HCT116 (cell line): ENCODE measurements around the gene ABCC1. TPM values are rescaled to one million over a fixed set of nuclear protein-coding genes. Genes with fewer than 3 reads are reported as not detected.
A peak's percentile ranks its signal among the peaks of the same experiment; 100 is the strongest.

Experiments
- ATAC-seq: fragments of 200-7000 bp; cut with Tn5 transposase; 2 replicates; pipeline ENCODE4 v1.9.1; 2020; ENCODE audit warnings: mild to moderate bottlenecking, moderate library complexity
- BruUV-seq: library from RNA; stranded (reverse); fragments of 400-500 nt; replicated peaks from 2 replicates; lab custom pipeline; 2021; lab: Mats Ljungman, UMichigan
- CTCF ChIA-PET: fragments of 300-600 bp; sonication (Branson Sonifier 250); formaldehyde crosslinking; loops from one replicate; lab custom pipeline; 2021; ENCODE audit warnings: antibody characterized with exemption; lab: Charles Lee
- POLR2A ChIA-PET: fragments of 300-600, 350-600 bp; sonication (Branson Sonifier 250); formaldehyde crosslinking; loops from one replicate; lab custom pipeline; 2021; ENCODE audit warnings: antibody characterized with exemption; lab: Charles Lee
- RAD21 ChIA-PET, 2 experiments: fragments of 300-600 bp; sonication (Branson Sonifier 250); formaldehyde crosslinking; loops; one replicate each; lab custom pipeline; 2023; ENCODE audit warnings: low total read pairs in 2 of 2; ENCODE audit not compliant: uncharacterized antibody in 2 of 2, unreplicated experiment in 2 of 2, low non-redundant PET in 1 of 2; lab: Charles Lee
- DNase-seq: peaks from one replicate; pipeline ENCODE4 v3.0.0-alpha.2; 2010; ENCODE audit warnings: low read depth, low spot score
- H2AFZ ChIP-seq: fragments of 200-600 bp; shearing (Covaris generic), sonication (generic); 2 replicates; pipeline ENCODE4 v1.6.1; 2017; ENCODE audit warnings: low read depth, mixed run types, mixed read lengths, antibody characterized with exemption, low read length; ENCODE audit not compliant: poor library complexity, severe bottlenecking
- H3K27ac ChIP-seq: 2 replicates; pipeline ENCODE4 v1.5.1; 2012; ENCODE audit warnings: low read depth, low read length
- H3K27me3 ChIP-seq: fragments of 200-600 bp; sonication (generic); 2 replicates; pipeline ENCODE4 v1.6.1; 2016; ENCODE audit warnings: mixed run types, low read length, mixed read lengths; ENCODE audit not compliant: insufficient read depth
- H3K36me3 ChIP-seq, 2 experiments: fragments of 200-500 bp in 1 of 2; fragments of 200-600 bp in 1 of 2; sonication (Bioruptor generic) in 1 of 2; sonication (generic) in 1 of 2; 2 replicates each; pipeline versions ENCODE4 v1.5.1 to v1.6.1; 2014 to 2016; ENCODE audit warnings: low read length in 2 of 2, inconsistent platforms in 1 of 2, mixed read lengths in 1 of 2, mixed run types in 1 of 2; ENCODE audit not compliant: insufficient read depth in 2 of 2, control insufficient read depth in 1 of 2
- H3K4me1 ChIP-seq, 2 experiments: fragments of 200-600 bp in 1 of 2; sonication (generic) in 1 of 2; 2 replicates each; pipeline versions ENCODE4 v1.5.1 to v1.6.1; 2012 to 2017; ENCODE audit warnings: low read length in 2 of 2, inconsistent platforms in 1 of 2, mild to moderate bottlenecking in 1 of 2, mixed read lengths in 1 of 2, mixed run types in 1 of 2, moderate library complexity in 1 of 2; ENCODE audit not compliant: insufficient read depth in 2 of 2, control insufficient read depth in 1 of 2
- H3K4me2 ChIP-seq: fragments of 200-600 bp; sonication (generic); 2 replicates; pipeline ENCODE4 v1.6.1; 2017; ENCODE audit warnings: mixed run types, low read length, mixed read lengths
- H3K4me3 ChIP-seq, 2 experiments: fragments of 200-600 bp in 1 of 2; sonication (generic) in 1 of 2; replicated peaks in 1 of 2; 2 replicates each; pipeline ENCODE4 v1.5.1; 2011 to 2016; ENCODE audit warnings: low read length in 2 of 2, control low read depth in 1 of 2, low read depth in 1 of 2, mild to moderate bottlenecking in 1 of 2, mixed read lengths in 1 of 2, mixed run types in 1 of 2
- H3K79me2 ChIP-seq: fragments of 200-600 bp; sonication (generic); 2 replicates; pipeline ENCODE4 v1.6.1; 2017; ENCODE audit warnings: mild to moderate bottlenecking, mixed run types, low read length, moderate library complexity, mixed read lengths; ENCODE audit not compliant: insufficient read depth
- H3K9ac ChIP-seq: fragments of 200-600 bp; sonication (generic); 2 replicates; pipeline ENCODE4 v1.6.1; 2016; ENCODE audit warnings: low read length, mixed read lengths
- H3K9me2 ChIP-seq: fragments of 200-600 bp; sonication (generic), shearing (Covaris generic); 2 replicates; pipeline ENCODE4 v1.6.1; 2017; ENCODE audit warnings: mixed run types, mild to moderate bottlenecking, moderate library complexity; ENCODE audit not compliant: insufficient read depth
- H3K9me3 ChIP-seq, 2 experiments: fragments of 200-500 bp in 1 of 2; fragments of 200-600 bp in 1 of 2; sonication (Bioruptor generic) in 1 of 2; sonication (generic) in 1 of 2; 2 replicates each; pipeline ENCODE4 v1.6.1; 2014 to 2017; ENCODE audit warnings: low read length in 2 of 2, mixed read lengths in 2 of 2, inconsistent platforms in 1 of 2, low read depth in 1 of 2, mild to moderate bottlenecking in 1 of 2, mixed run types in 1 of 2, moderate library complexity in 1 of 2; ENCODE audit not compliant: control insufficient read depth in 1 of 2, insufficient read depth in 1 of 2
- H4K20me1 ChIP-seq: fragments of 200-600 bp; sonication (generic), shearing (Covaris generic); 2 replicates; pipeline ENCODE4 v1.6.1; 2017; ENCODE audit warnings: mixed run types, mild to moderate bottlenecking, moderate library complexity; ENCODE audit not compliant: insufficient read depth
- CBX3 ChIP-seq: IDR thresholded peaks from 2 replicates; pipeline ENCODE4 v1.6.1; 2012; ENCODE audit warnings: low read depth
- ELF1 ChIP-seq: IDR thresholded peaks from 2 replicates; pipeline ENCODE4 v1.6.1; 2012; ENCODE audit warnings: low read depth, borderline replicate concordance
- EZH2 ChIP-seq: fragments of 200-600 bp; sonication (generic); IDR thresholded peaks from 2 replicates; pipeline ENCODE4 v1.6.1; 2017; ENCODE audit warnings: antibody characterized with exemption, mixed run types
- POLR2A ChIP-seq: IDR thresholded peaks from 2 replicates; pipeline ENCODE4 v1.7.0; 2011; ENCODE audit warnings: borderline replicate concordance; ENCODE audit not compliant: insufficient read depth, insufficient read length; ENCODE audit errors: extremely low read depth
- YY1 ChIP-seq: IDR thresholded peaks from 2 replicates; pipeline ENCODE4 v1.6.1; 2011; ENCODE audit warnings: low read length, low read depth, moderate library complexity, mild to moderate bottlenecking; ENCODE audit not compliant: insufficient replicate concordance; ENCODE audit errors: extremely low read depth
- ZNF274 ChIP-seq: fragments of 200-500 bp; sonication (Bioruptor generic); IDR thresholded peaks from 2 replicates; pipeline ENCODE4 v1.6.1; 2014; ENCODE audit warnings: mild to moderate bottlenecking, low read depth, low read length, inconsistent platforms
- intact Hi-C: fragments of 100-400 bp; cut with micrococcal nuclease; formaldehyde crosslinking; loops from 2 replicates; pipeline ENCODE4 v1.10.0; 2022
- total RNA-seq: library from RNA; stranded (reverse); gene quantifications from one replicate; pipeline ENCODE4 v1.2.1, GENCODE V29; 2021; ENCODE audit not compliant: unreplicated experiment
- TF ChIP-seq, protein P1 (sequence below): IDR thresholded peaks from 2 replicates; pipeline ENCODE4 v1.6.1; 2012
- TF ChIP-seq, protein P2 (sequence below): IDR thresholded peaks from 2 replicates; pipeline ENCODE4 v1.6.1; 2012; ENCODE audit warnings: low read depth
- TF ChIP-seq, protein P3 (sequence below), 3 experiments: fragments of 200-600 bp in 1 of 3; sonication (generic) in 1 of 3; IDR thresholded peaks in 2 of 3; conservative IDR thresholded peaks in 1 of 3; 2 replicates each; pipeline ENCODE4 v1.5.1; 2012 to 2017; ENCODE audit warnings: low read depth in 2 of 3, low read length in 2 of 3, antibody characterized with exemption in 1 of 3, borderline replicate concordance in 1 of 3, control low read depth in 1 of 3, mild to moderate bottlenecking in 1 of 3, mixed read lengths in 1 of 3, mixed run types in 1 of 3, moderate library complexity in 1 of 3; ENCODE audit not compliant: insufficient read depth in 1 of 3
- TF ChIP-seq, protein P4 (sequence below): IDR thresholded peaks from 2 replicates; pipeline ENCODE4 v1.6.1; 2011; ENCODE audit warnings: mild to moderate bottlenecking, low read length, moderate library complexity; ENCODE audit not compliant: insufficient replicate concordance; ENCODE audit errors: extremely low read depth

Gene ABCC1
- total RNA-seq, 1 experiment from 2014 or later, result 61.9 TPM

DNA sequence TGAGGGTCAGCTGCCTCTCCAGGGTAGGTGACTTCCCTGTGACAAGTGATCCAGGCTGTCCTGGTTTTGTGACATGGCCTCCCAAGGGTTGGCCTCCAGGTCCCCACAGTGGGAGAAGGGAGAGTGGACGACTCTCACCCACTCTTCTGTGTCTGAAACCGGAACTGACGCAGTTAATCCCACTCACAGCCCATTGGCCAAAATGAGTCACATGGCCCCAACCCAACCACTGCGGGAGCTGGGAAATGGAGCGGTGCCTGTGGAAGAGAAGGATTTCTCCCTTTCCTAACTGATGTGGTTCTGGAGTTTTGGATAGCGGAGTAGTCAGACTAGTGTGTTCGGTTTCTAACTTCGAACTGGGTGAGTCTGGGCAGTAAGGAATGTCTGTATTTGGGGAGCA is 194.5 kb downstream of the ABCC1 start:
- ChIA-PET RAD21 (interaction anchor here (0.6 kb wide), 2 partner anchors 177 to 388 kb away, joined by 4 to 5 read pairs; no protein-coding TSS in a partner anchor), POLR2A (interaction anchor here (0.6 kb wide), 1 partner anchor 10 kb away, joined by 4 read pairs; no protein-coding TSS in a partner anchor), CTCF (interaction anchor here (0.6 to 1.3 kb wide), 2 partner anchors 13 to 120 kb away, joined by 3 to 4 read pairs; no protein-coding TSS in a partner anchor)
- H3K36me3 ChIP-seq, result peaks cover 18 to 32% of the 10 kb centered on the region in 2 experiments
- ATAC-seq (peak; percentile 36; the same call in 1 of the 2 replicates), DNase-seq (no peak)
- no peaks in the 10 kb centered on the region for H4K20me1 ChIP-seq
- H3K27ac ChIP-seq, result no peak overlapping the region
- H3K79me2 ChIP-seq, result no peaks in the 10 kb centered on the region; the same call in 1 of the 2 replicates
- H3K4me2 ChIP-seq, result no peak overlapping the region
- H2AFZ ChIP-seq, result no peak overlapping the region
- intact Hi-C loops, result no loop called here
- TF ChIP-seq ELF1 (no peak), YY1 (no peak), CBX3 (no peak)
- H3K27me3 ChIP-seq, result no peaks in the 10 kb centered on the region
- no peak overlapping the region for H3K4me3 ChIP-seq
- H3K9me3 ChIP-seq, result no peaks in the 10 kb centered on the region
- no peak overlapping the region for H3K9ac ChIP-seq
- no TSS peak for BruUV-seq
- H3K9me2 ChIP-seq, result no peaks in the 10 kb centered on the region
- peaks cover 0 to 8% of the 10 kb centered on the region in 2 experiments; a peak in 1 of 4 replicates for H3K4me1 ChIP-seq

DNA sequence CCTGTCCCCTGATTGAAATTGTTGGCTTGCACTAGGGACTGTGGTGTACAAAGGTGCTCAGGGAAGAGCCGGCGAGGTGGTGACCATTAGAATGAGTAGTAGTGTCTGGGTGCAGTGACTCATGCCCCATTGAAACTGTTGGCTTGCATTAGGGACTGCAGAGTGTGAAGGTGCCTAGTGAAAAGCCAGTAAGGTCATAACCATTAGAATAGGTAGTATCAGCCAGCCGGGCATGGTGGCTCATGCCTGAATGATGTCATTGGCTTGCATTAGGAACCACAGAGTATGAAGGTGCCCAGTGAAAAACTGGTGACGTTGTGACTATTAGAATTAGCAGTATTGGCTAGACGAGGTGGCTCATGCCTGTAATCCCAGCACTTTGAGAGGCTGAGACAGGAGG is 195.0 kb downstream of the ABCC1 start:
- BruUV-seq, result no TSS peak
- no peak for TF ChIP-seq CBX3
- TF ChIP-seq, protein P1, sequence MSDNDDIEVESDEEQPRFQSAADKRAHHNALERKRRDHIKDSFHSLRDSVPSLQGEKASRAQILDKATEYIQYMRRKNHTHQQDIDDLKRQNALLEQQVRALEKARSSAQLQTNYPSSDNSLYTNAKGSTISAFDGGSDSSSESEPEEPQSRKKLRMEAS, result no peak
- TF ChIP-seq, protein P2, sequence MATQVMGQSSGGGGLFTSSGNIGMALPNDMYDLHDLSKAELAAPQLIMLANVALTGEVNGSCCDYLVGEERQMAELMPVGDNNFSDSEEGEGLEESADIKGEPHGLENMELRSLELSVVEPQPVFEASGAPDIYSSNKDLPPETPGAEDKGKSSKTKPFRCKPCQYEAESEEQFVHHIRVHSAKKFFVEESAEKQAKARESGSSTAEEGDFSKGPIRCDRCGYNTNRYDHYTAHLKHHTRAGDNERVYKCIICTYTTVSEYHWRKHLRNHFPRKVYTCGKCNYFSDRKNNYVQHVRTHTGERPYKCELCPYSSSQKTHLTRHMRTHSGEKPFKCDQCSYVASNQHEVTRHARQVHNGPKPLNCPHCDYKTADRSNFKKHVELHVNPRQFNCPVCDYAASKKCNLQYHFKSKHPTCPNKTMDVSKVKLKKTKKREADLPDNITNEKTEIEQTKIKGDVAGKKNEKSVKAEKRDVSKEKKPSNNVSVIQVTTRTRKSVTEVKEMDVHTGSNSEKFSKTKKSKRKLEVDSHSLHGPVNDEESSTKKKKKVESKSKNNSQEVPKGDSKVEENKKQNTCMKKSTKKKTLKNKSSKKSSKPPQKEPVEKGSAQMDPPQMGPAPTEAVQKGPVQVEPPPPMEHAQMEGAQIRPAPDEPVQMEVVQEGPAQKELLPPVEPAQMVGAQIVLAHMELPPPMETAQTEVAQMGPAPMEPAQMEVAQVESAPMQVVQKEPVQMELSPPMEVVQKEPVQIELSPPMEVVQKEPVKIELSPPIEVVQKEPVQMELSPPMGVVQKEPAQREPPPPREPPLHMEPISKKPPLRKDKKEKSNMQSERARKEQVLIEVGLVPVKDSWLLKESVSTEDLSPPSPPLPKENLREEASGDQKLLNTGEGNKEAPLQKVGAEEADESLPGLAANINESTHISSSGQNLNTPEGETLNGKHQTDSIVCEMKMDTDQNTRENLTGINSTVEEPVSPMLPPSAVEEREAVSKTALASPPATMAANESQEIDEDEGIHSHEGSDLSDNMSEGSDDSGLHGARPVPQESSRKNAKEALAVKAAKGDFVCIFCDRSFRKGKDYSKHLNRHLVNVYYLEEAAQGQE, result no peak
- TF ChIP-seq, protein P3, sequence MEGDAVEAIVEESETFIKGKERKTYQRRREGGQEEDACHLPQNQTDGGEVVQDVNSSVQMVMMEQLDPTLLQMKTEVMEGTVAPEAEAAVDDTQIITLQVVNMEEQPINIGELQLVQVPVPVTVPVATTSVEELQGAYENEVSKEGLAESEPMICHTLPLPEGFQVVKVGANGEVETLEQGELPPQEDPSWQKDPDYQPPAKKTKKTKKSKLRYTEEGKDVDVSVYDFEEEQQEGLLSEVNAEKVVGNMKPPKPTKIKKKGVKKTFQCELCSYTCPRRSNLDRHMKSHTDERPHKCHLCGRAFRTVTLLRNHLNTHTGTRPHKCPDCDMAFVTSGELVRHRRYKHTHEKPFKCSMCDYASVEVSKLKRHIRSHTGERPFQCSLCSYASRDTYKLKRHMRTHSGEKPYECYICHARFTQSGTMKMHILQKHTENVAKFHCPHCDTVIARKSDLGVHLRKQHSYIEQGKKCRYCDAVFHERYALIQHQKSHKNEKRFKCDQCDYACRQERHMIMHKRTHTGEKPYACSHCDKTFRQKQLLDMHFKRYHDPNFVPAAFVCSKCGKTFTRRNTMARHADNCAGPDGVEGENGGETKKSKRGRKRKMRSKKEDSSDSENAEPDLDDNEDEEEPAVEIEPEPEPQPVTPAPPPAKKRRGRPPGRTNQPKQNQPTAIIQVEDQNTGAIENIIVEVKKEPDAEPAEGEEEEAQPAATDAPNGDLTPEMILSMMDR (IDR thresholded peaks at IDR 0.05 in 2 of 3, conservative IDR thresholded peaks at IDR 0.05 in 1 of 3; ENCODE audit: borderline replicate concordance in 1 of 3, insufficient read depth in 1 of 3, low read depth in 2 of 3, low read length in 2 of 3), result no peak
- TF ChIP-seq, protein P4, sequence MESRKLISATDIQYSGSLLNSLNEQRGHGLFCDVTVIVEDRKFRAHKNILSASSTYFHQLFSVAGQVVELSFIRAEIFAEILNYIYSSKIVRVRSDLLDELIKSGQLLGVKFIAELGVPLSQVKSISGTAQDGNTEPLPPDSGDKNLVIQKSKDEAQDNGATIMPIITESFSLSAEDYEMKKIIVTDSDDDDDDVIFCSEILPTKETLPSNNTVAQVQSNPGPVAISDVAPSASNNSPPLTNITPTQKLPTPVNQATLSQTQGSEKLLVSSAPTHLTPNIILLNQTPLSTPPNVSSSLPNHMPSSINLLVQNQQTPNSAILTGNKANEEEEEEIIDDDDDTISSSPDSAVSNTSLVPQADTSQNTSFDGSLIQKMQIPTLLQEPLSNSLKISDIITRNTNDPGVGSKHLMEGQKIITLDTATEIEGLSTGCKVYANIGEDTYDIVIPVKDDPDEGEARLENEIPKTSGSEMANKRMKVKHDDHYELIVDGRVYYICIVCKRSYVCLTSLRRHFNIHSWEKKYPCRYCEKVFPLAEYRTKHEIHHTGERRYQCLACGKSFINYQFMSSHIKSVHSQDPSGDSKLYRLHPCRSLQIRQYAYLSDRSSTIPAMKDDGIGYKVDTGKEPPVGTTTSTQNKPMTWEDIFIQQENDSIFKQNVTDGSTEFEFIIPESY, result no peak
- TF ChIP-seq POLR2A, result no peak
- TF ChIP-seq EZH2, result no peak
- no peak for TF ChIP-seq ZNF274

More for the DNA sequence above, 195.0 kb downstream of the ABCC1 start:
- no peaks in the 10 kb centered on the region for H4K20me1 ChIP-seq
- ChIA-PET POLR2A (no interaction called here), CTCF (no interaction called here), RAD21 (no interaction called here)
- no peak overlapping the region for H3K27ac ChIP-seq
- H3K4me2 ChIP-seq, result no peak overlapping the region
- DNase-seq, result no peak
- no peak overlapping the region for H3K4me3 ChIP-seq
- H3K4me1 ChIP-seq, result peaks cover 0 to 8% of the 10 kb centered on the region in 2 experiments; a peak in 1 of 4 replicates
- H3K9me2 ChIP-seq, result no peaks in the 10 kb centered on the region
- intact Hi-C loops, result no loop called here
- no peaks in the 10 kb centered on the region for H3K27me3 ChIP-seq
- H3K79me2 ChIP-seq, result no peaks in the 10 kb centered on the region; the same call in 1 of the 2 replicates
- no peak overlapping the region for H3K9ac ChIP-seq
- no peak overlapping the region for H2AFZ ChIP-seq
- H3K9me3 ChIP-seq, result no peaks in the 10 kb centered on the region
- ATAC-seq, result no peak
- H3K36me3 ChIP-seq, result peaks cover 18 to 29% of the 10 kb centered on the region in 2 experiments; a peak in 3 of 4 replicates
